K562 (cell line): ENCODE measurements around the gene ADM. TPM values are rescaled to one million over a fixed set of nuclear protein-coding genes. Genes with fewer than 3 reads are reported as not detected.

Experiments
- ARNT ChIP-seq, 2 experiments: fragments of 450-650 bp; IDR thresholded peaks; 2 replicates each; pipeline ENCODE4 v1.6.1; 2016; ENCODE audit warnings: mild to moderate bottlenecking in 1 of 2
- ATF1 ChIP-seq, 2 experiments: fragments of 450-650 bp in 1 of 2; IDR thresholded peaks; 2 replicates each; pipeline ENCODE4 v1.6.1; 2016; ENCODE audit warnings: missing compliant biosample characterization in 1 of 2, missing genetic modification characterization in 1 of 2
- CTCF ChIP-seq, 3 experiments: IDR thresholded peaks in 2 of 3; conservative IDR thresholded peaks in 1 of 3; 2 replicates each; pipeline ENCODE4 v1.5.1; 2011 to 2012; ENCODE audit warnings: low read length in 3 of 3, mild to moderate bottlenecking in 3 of 3, control low read depth in 2 of 3, improper control_type of control experiment in 1 of 3, inconsistent platforms in 1 of 3, low read depth in 1 of 3, mixed read lengths in 1 of 3, moderate library complexity in 1 of 3; ENCODE audit not compliant: insufficient read depth in 2 of 3
- E2F6 ChIP-seq, 2 experiments: IDR thresholded peaks; 2 replicates each; pipeline ENCODE4 v1.6.1; 2011; ENCODE audit warnings: borderline replicate concordance in 1 of 2, control low read depth in 1 of 2, low read depth in 1 of 2, low read length in 1 of 2, mild to moderate bottlenecking in 1 of 2, mixed read lengths in 1 of 2, moderate library complexity in 1 of 2; ENCODE audit not compliant: insufficient read depth in 1 of 2, insufficient read length in 1 of 2, poor library complexity in 1 of 2, severe bottlenecking in 1 of 2; ENCODE audit errors: extremely low read depth in 1 of 2
- ETV1 ChIP-seq: fragments of 450-650 bp; conservative IDR thresholded peaks from 2 replicates; pipeline ENCODE4 v1.6.1; 2016; ENCODE audit warnings: missing genetic modification characterization, control low read depth, low read depth, missing compliant biosample characterization
- FOSL1 ChIP-seq: fragments of 200-800 bp; sonication (Bioruptor generic); conservative IDR thresholded peaks from 2 replicates; pipeline ENCODE4 v1.6.1; 2016; ENCODE audit warnings: missing genetic modification characterization, missing compliant biosample characterization
- GABPB1 ChIP-seq: sonication (generic); formaldehyde crosslinking; IDR thresholded peaks from 2 replicates; pipeline ENCODE4 v1.8.0; 2022; ENCODE audit warnings: mild to moderate bottlenecking, missing genetic modification reagents
- GATAD2B ChIP-seq: fragments of 450-650 bp; IDR thresholded peaks from 2 replicates; pipeline ENCODE4 v1.6.1; 2017; ENCODE audit warnings: mild to moderate bottlenecking, borderline replicate concordance
- HSF4 ChIP-seq: fragments of 250-450 bp; sonication (Bioruptor Pico); IDR thresholded peaks from 2 replicates; pipeline ENCODE4 v2.1.2; 2022; ENCODE audit warnings: mild to moderate bottlenecking, moderate library complexity, borderline replicate concordance
- JUND ChIP-seq, 2 experiments: IDR thresholded peaks; 2 replicates in 1 of 2; 3 replicates in 1 of 2; pipeline ENCODE4 v1.6.1; 2011; ENCODE audit warnings: borderline replicate concordance in 2 of 2, low read depth in 2 of 2, low read length in 2 of 2, improper control_type of control experiment in 1 of 2, missing biosample characterization in 1 of 2, missing genetic modification characterization in 1 of 2, missing genetic modification reagents in 1 of 2
- KLF13 ChIP-seq: fragments of 450-650 bp; IDR thresholded peaks from 2 replicates; pipeline ENCODE4 v1.6.1; 2016; ENCODE audit warnings: missing genetic modification characterization, low read depth, mild to moderate bottlenecking, missing compliant biosample characterization, moderate library complexity, borderline replicate concordance
- MAX ChIP-seq: sonication (generic); formaldehyde crosslinking; IDR thresholded peaks from 2 replicates; pipeline ENCODE4 v1.9.0; 2022; ENCODE audit warnings: mild to moderate bottlenecking, missing genetic modification reagents
- NCOA1 ChIP-seq: fragments of 450-650 bp; IDR thresholded peaks from 2 replicates; pipeline ENCODE4 v1.6.1; 2016; ENCODE audit warnings: low read depth
- NFRKB ChIP-seq: fragments of 450-650 bp; IDR thresholded peaks from 2 replicates; pipeline ENCODE4 v1.6.1; 2016; ENCODE audit warnings: low read depth
- NR2F6 ChIP-seq: fragments of 450-650 bp; formaldehyde crosslinking; IDR thresholded peaks from 2 replicates; pipeline ENCODE4 v1.4.0; 2020; ENCODE audit warnings: mild to moderate bottlenecking
- RBM14 ChIP-seq: fragments of 200-400 bp; formaldehyde crosslinking; IDR thresholded peaks from 2 replicates; pipeline ENCODE4 v1.6.1; 2018; ENCODE audit warnings: low read depth, mild to moderate bottlenecking, low read length, moderate library complexity, borderline replicate concordance; ENCODE audit not compliant: insufficient read depth
- RUNX1 ChIP-seq: sonication (generic); IDR thresholded peaks from 2 replicates; pipeline ENCODE4 v1.6.1; 2016; ENCODE audit warnings: antibody characterized with exemption, low read depth
- WHSC1 ChIP-seq: IDR thresholded peaks from one replicate; pipeline ENCODE4 v1.6.1; 2012; ENCODE audit warnings: low read length, control low read depth, inconsistent platforms
- ZBTB2 ChIP-seq: fragments of 450-650 bp; IDR thresholded peaks from 2 replicates; pipeline ENCODE4 v1.6.1; 2016; ENCODE audit warnings: antibody characterized with exemption
- ZFP1 ChIP-seq: fragments of 450-650 bp; formaldehyde crosslinking; IDR thresholded peaks from 2 replicates; pipeline ENCODE4 v1.4.0; 2020; ENCODE audit warnings: mild to moderate bottlenecking, mixed read lengths
- ZNF384 ChIP-seq: IDR thresholded peaks from 2 replicates; pipeline ENCODE4 v1.6.1; 2012; ENCODE audit warnings: low read depth, low read length, improper control_type of control experiment
- polyA plus RNA-seq, 8 experiments: library from polyadenylated mRNA; depleted of rRNA in 4 of 8; stranded (reverse) in 5 of 8; unstranded in 3 of 8; fragments of >200 nt; fragmentation: Nextera tagmentation in 2 of 8; fragmentation: Illumina TruSeq in 1 of 8; extraction: Ambion mirVana in 2 of 8; extraction: Trizol in 1 of 8; gene quantifications; 2 replicates each; pipeline versions ENCODE4 v1.2.1 to v1.2.3, GENCODE V29; 2011 to 2014; ENCODE audit warnings: inconsistent platforms in 1 of 8, missing spikeins in 1 of 8
- total RNA-seq, 7 experiments: library from RNA; depleted of rRNA in 6 of 7; stranded (reverse); fragments of >200 nt in 6 of 7; fragmentation: Illumina TruSeq in 2 of 7; extraction: Trizol in 2 of 7; gene quantifications; 2 replicates each; pipeline versions ENCODE4 v1.2.1 to v1.2.3, GENCODE V29; 2011 to 2021; ENCODE audit warnings: low replicate concordance in 1 of 7

ADM gene
- total and polyA plus RNA-seq, 9 of the 15 experiments (the other 6 are each of a cell fraction or from before 2014, with no cell fraction given), result 0.23 to 0.49 (median 0.32) TPM; not detected in 6

GRCh38 chr11:10307400-10308200 is 2.7 kb downstream of the ADM start (continued):
- TF ChIP-seq ZBTB2, result peak; percentile 66
- TF ChIP-seq NCOA1, result peak; percentile 68
- TF ChIP-seq JUND (IDR thresholded peaks at IDR 0.05; ENCODE audit: borderline replicate concordance, low read depth, low read length), result peak; percentile 78
- TF ChIP-seq JUND (tag; IDR thresholded peaks at IDR 0.05; ENCODE audit: borderline replicate concordance, low read depth, low read length), result peak; percentile 72; the same call in 2 of the 3 replicates
- TF ChIP-seq KLF13 (tag), result no peak
- TF ChIP-seq NFRKB, result no peak
- TF ChIP-seq E2F6 (IDR thresholded peaks at IDR 0.05; ENCODE audit: borderline replicate concordance in 1 of 2, extremely low read depth in 1 of 2, insufficient read depth in 1 of 2, insufficient read length in 1 of 2, low read depth in 1 of 2, low read length in 1 of 2, poor library complexity in 1 of 2, severe bottlenecking in 1 of 2), result peak in 1 of 2 experiments; percentile 62
- TF ChIP-seq ZNF384, result peak; percentile 38
- peak; percentile 52 to 82; a peak in 1 of 4 replicates for TF ChIP-seq ARNT (IDR thresholded peaks at IDR 0.05)
- TF ChIP-seq ATF1 (CRISPR knock-in tag; IDR thresholded peaks at IDR 0.05), result no peak
- TF ChIP-seq ATF1 (tag; IDR thresholded peaks at IDR 0.05), result peak; percentile 63
- TF ChIP-seq ZFP1 (CRISPR knock-in tag), result no peak
- peak; percentile 37; the same call in 1 of the 2 replicates for TF ChIP-seq MAX (CRISPR knock-in tag)
- no peak; the same call in 1 of the 2 replicates for TF ChIP-seq RUNX1
- 0 out of 2 replicates have a peak, but pooled peaks have one; percentile 17 for TF ChIP-seq ETV1
- peak; percentile 87 to 97 (median 88) for TF ChIP-seq CTCF (IDR thresholded peaks at IDR 0.05 in 2 of 3, conservative IDR thresholded peaks at IDR 0.05 in 1 of 3; ENCODE audit: insufficient read depth in 2 of 3, low read depth in 1 of 3, low read length in 3 of 3)
- no peak for TF ChIP-seq RBM14
- TF ChIP-seq WHSC1, result no peak
- no peak for TF ChIP-seq NR2F6 (CRISPR knock-in tag)
- TF ChIP-seq GATAD2B, result 0 out of 2 replicates have a peak, but pooled peaks have one; percentile 38
- peak; percentile 53; the same call in 1 of the 2 replicates for TF ChIP-seq GABPB1 (CRISPR knock-in tag)
- TF ChIP-seq HSF4 (CRISPR knock-in tag), result no peak
- peak; percentile 82 for TF ChIP-seq FOSL1
